KMS-11 (cell line): Measurements from ENCODE around the gene OR9G4.

ENCODE experiments used
- H2AFZ ChIP-seq: fragments of 200-600 bp; sonication (generic); 2 replicates; pipeline ENCODE4 v1.6.1; 2016; ENCODE audit warnings: antibody characterized with exemption, mixed run types, low read depth
- H3K27ac ChIP-seq: fragments of 200-600 bp; sonication (generic); 2 replicates; pipeline ENCODE4 v1.6.1; 2016; ENCODE audit warnings: mild to moderate bottlenecking, mixed run types
- H3K27me3 ChIP-seq: fragments of 200-600 bp; sonication (generic); 2 replicates; pipeline ENCODE4 v1.6.1; 2017; ENCODE audit warnings: mild to moderate bottlenecking, low read depth, mixed run types, moderate library complexity; ENCODE audit not compliant: insufficient read depth
- H3K36me3 ChIP-seq: fragments of 200-600 bp; sonication (generic); 2 replicates; pipeline ENCODE4 v1.6.1; 2017; ENCODE audit warnings: mild to moderate bottlenecking, mixed run types; ENCODE audit not compliant: insufficient read depth
- H3K4me1 ChIP-seq: fragments of 200-600 bp; sonication (generic); 2 replicates; pipeline ENCODE4 v1.6.1; 2016; ENCODE audit warnings: mild to moderate bottlenecking, low read depth, mixed run types; ENCODE audit not compliant: poor library complexity, severe bottlenecking
- H3K4me2 ChIP-seq: fragments of 200-600 bp; sonication (generic); 2 replicates; pipeline ENCODE4 v1.7.0; 2016; ENCODE audit warnings: mild to moderate bottlenecking, mixed run types
- H3K4me3 ChIP-seq: fragments of 200-600 bp; sonication (generic); IDR thresholded peaks from 2 replicates; pipeline ENCODE4 v1.6.1; 2017; ENCODE audit warnings: low read depth, low read length, mixed read lengths; ENCODE audit not compliant: insufficient read depth
- H3K79me2 ChIP-seq: fragments of 200-600 bp; sonication (generic); 2 replicates; pipeline ENCODE4 v1.6.1; 2016; ENCODE audit warnings: low read depth, mixed run types; ENCODE audit not compliant: insufficient read depth
- H3K9ac ChIP-seq: fragments of 200-600 bp; sonication (generic); 2 replicates; pipeline ENCODE4 v1.6.1; 2016; ENCODE audit warnings: mild to moderate bottlenecking, mixed run types
- H4K20me1 ChIP-seq: fragments of 200-600 bp; sonication (generic); 2 replicates; pipeline ENCODE4 v1.6.1; 2016; ENCODE audit warnings: mild to moderate bottlenecking, mixed run types; ENCODE audit not compliant: insufficient read depth
- CTCF ChIP-seq: fragments of 200-600 bp; sonication (generic); conservative IDR thresholded peaks from 2 replicates; pipeline ENCODE4 v1.6.1; 2017; ENCODE audit warnings: low read depth, mild to moderate bottlenecking, antibody characterized with exemption, low read length, moderate library complexity, mixed read lengths

OR9G4 gene

GRCh38 chr11:56748597-56748996 is at the start of gene OR9G4:
OR9G4 (minus strand) TSS chr11:56748697; CDS start chr11:56743766, 4,931 bp downstream.
- Histone ChIP-seq H3K27ac (no peak within 1 kb of the TSS), H3K4me2 (no peak within 1 kb of the TSS), H2AFZ (no peak within 1 kb of the TSS), H3K27me3 (no peaks in the 10 kb centered on the region), H3K36me3 (no peaks in the 10 kb centered on the region), H3K9ac (no peak within 1 kb of the TSS), H3K4me1 (no peaks in the 10 kb centered on the region), H3K4me3 (no peak within 1 kb of the TSS), H3K79me2 (no peaks in the 10 kb centered on the region), H4K20me1 (no peaks in the 10 kb centered on the region)
- no peak for TF ChIP-seq CTCF

- no peak overlapping the region for H3K9ac ChIP-seq
- no peak overlapping the region for H2AFZ ChIP-seq
- H3K79me2 ChIP-seq: no peaks in the 10 kb centered on the region
- H3K27me3 ChIP-seq: no peaks in the 10 kb centered on the region
- no peak overlapping the region for H3K4me2 ChIP-seq
- TF ChIP-seq CTCF: peak; percentile 77
- no peaks in the 10 kb centered on the region for H3K36me3 ChIP-seq
- no peaks in the 10 kb centered on the region for H4K20me1 ChIP-seq
- no peak overlapping the region for H3K27ac ChIP-seq
- no peaks in the 10 kb centered on the region for H3K4me1 ChIP-seq
- H3K4me3 ChIP-seq: no peak overlapping the region
Observed at GRCh38 chr11:56783448-56784041, 35.0 kb upstream of the OR9G4 start.

GRCh38 chr11:56782167-56782847 is 33.8 kb upstream of the OR9G4 start:
- TF ChIP-seq CTCF: no peak
- Histone ChIP-seq H3K4me2 (no peak overlapping the region), H3K27ac (no peak overlapping the region), H4K20me1 (no peaks in the 10 kb centered on the region), H3K4me3 (no peak overlapping the region), H3K4me1 (no peaks in the 10 kb centered on the region), H3K79me2 (no peaks in the 10 kb centered on the region), H2AFZ (no peak overlapping the region), H3K36me3 (no peaks in the 10 kb centered on the region), H3K27me3 (no peaks in the 10 kb centered on the region), H3K9ac (no peak overlapping the region)

GRCh38 chr11:56776809-56777208 is 28.3 kb upstream of the OR9G4 start:
- Histone ChIP-seq H3K4me1 (no peaks in the 10 kb centered on the region), H3K4me3 (no peak overlapping the region), H3K9ac (no peak overlapping the region), H3K27ac (no peak overlapping the region), H4K20me1 (no peaks in the 10 kb centered on the region), H2AFZ (no peak overlapping the region), H3K4me2 (no peak overlapping the region), H3K27me3 (no peaks in the 10 kb centered on the region), H3K36me3 (no peaks in the 10 kb centered on the region), H3K79me2 (no peaks in the 10 kb centered on the region)
- no peak for TF ChIP-seq CTCF
